GM23338 (cell line): ENCODE data around the gene STK24. TPM values are rescaled to one million over a fixed set of nuclear protein-coding genes. Genes with fewer than 3 reads are reported as not detected.
A peak's percentile ranks its signal among the peaks of the same experiment; 100 is the strongest.

Experiments used
- ATAC-seq: fragments of 200-7000 bp; cut with Tn5 transposase; 3 replicates; pipeline ENCODE4 v1.9.1; 2020
- DNase-seq: peaks from one replicate; pipeline ENCODE4 v3.0.0-alpha.2; 2015; ENCODE audit warnings: low spot score
- H2AFZ ChIP-seq: fragments of 200-600 bp; sonication (generic); 2 replicates; pipeline ENCODE4 v1.8.0; 2016; ENCODE audit warnings: antibody characterized with exemption, mild to moderate bottlenecking, moderate library complexity
- H3F3A ChIP-seq: fragments of 200-600 bp; sonication (generic); replicated peaks from 2 replicates; pipeline ENCODE4 v1.8.0; 2017; ENCODE audit warnings: antibody characterized with exemption, mixed run types, low read depth
- H3K27ac ChIP-seq: fragments of 200-600 bp; sonication (generic); 2 replicates; pipeline ENCODE4 v1.6.1; 2016; ENCODE audit warnings: low read depth
- H3K27me3 ChIP-seq: fragments of 200-600 bp; sonication (generic); 2 replicates; pipeline ENCODE4 v1.8.0; 2016; ENCODE audit warnings: mild to moderate bottlenecking, mixed run types, moderate library complexity; ENCODE audit not compliant: insufficient read depth
- H3K36me3 ChIP-seq: fragments of 200-600 bp; sonication (generic); 2 replicates; pipeline ENCODE4 v1.8.0; 2016; ENCODE audit warnings: mild to moderate bottlenecking; ENCODE audit not compliant: insufficient read depth
- H3K4me1 ChIP-seq: fragments of 200-600 bp; sonication (generic); 2 replicates; pipeline ENCODE4 v1.8.0; 2016; ENCODE audit warnings: mild to moderate bottlenecking, moderate library complexity; ENCODE audit not compliant: insufficient read depth
- H3K4me2 ChIP-seq: fragments of 200-600 bp; sonication (generic); 2 replicates; pipeline ENCODE4 v1.7.1; 2017; ENCODE audit warnings: mixed run types
- H3K4me3 ChIP-seq: fragments of 200-600 bp; sonication (generic); 2 replicates; pipeline ENCODE4 v1.6.1; 2016; ENCODE audit warnings: mixed run types
- H3K79me2 ChIP-seq: fragments of 200-600 bp; sonication (generic); replicated peaks from 2 replicates; pipeline ENCODE4 v1.8.0; 2017; ENCODE audit warnings: mild to moderate bottlenecking; ENCODE audit not compliant: insufficient read depth
- H3K9me2 ChIP-seq: fragments of 200-600 bp; sonication (generic); 2 replicates; pipeline ENCODE4 v1.8.0; 2017; ENCODE audit not compliant: insufficient read depth
- H4K20me1 ChIP-seq: fragments of 200-600 bp; sonication (generic); replicated peaks from 2 replicates; pipeline ENCODE4 v1.8.0; 2017; ENCODE audit warnings: mild to moderate bottlenecking; ENCODE audit not compliant: insufficient read depth
- H3K27ac Mint-ChIP-seq: 2 replicates; pipeline ENCODE4 v1.8.0; 2020; ENCODE audit warnings: inconsistent platforms, mild to moderate bottlenecking, moderate library complexity, mixed read lengths
- H3K27me3 Mint-ChIP-seq: 3 replicates; pipeline ENCODE4 v1.8.0; 2022; ENCODE audit warnings: low read depth, mild to moderate bottlenecking, moderate library complexity, mixed read lengths, inconsistent platforms; ENCODE audit not compliant: insufficient read depth, poor library complexity
- H3K36me3 Mint-ChIP-seq: 3 replicates; pipeline ENCODE4 v1.8.0; 2021; ENCODE audit warnings: low read depth, mild to moderate bottlenecking, inconsistent platforms, moderate library complexity, mixed read lengths
- H3K4me1 Mint-ChIP-seq: 3 replicates; pipeline ENCODE4 v1.8.0; 2020; ENCODE audit warnings: mild to moderate bottlenecking, inconsistent platforms, mixed read lengths
- H3K4me3 Mint-ChIP-seq: 3 replicates; pipeline ENCODE4 v1.8.0; 2021; ENCODE audit warnings: moderate library complexity, mild to moderate bottlenecking, inconsistent platforms, mixed read lengths
- H3K9me3 Mint-ChIP-seq: 3 replicates; pipeline ENCODE4 v1.8.0; 2020; ENCODE audit warnings: moderate library complexity, mild to moderate bottlenecking, inconsistent platforms, mixed read lengths
- CREB1 ChIP-seq: fragments of 250-450 bp; sonication (Bioruptor Pico); IDR thresholded peaks from 2 replicates; pipeline ENCODE4 v1.5.0; 2020; ENCODE audit warnings: low read depth, mild to moderate bottlenecking, moderate library complexity
- EZH2 ChIP-seq: fragments of 200-600 bp; sonication (generic); IDR thresholded peaks from one replicate; pipeline ENCODE4 v1.8.0; 2017; ENCODE audit warnings: antibody characterized with exemption, mild to moderate bottlenecking, low read depth; ENCODE audit not compliant: unreplicated experiment
- JUNB ChIP-seq: IDR thresholded peaks from one replicate; pipeline ENCODE4 v1.6.1; 2016; ENCODE audit warnings: antibody characterized with exemption; ENCODE audit not compliant: unreplicated experiment
- NANOG ChIP-seq: IDR thresholded peaks from 2 replicates; pipeline ENCODE4 v1.6.1; 2016; ENCODE audit warnings: antibody characterized with exemption, borderline replicate concordance
- POLR2AphosphoS5 ChIP-seq: IDR thresholded peaks from 2 replicates; pipeline ENCODE4 v1.6.1; 2016; ENCODE audit warnings: antibody characterized with exemption, low read depth
- ZNF114 ChIP-seq: fragments of 250-450 bp; sonication (Bioruptor Pico); IDR thresholded peaks from 2 replicates; pipeline ENCODE4 v1.5.0; 2020; ENCODE audit warnings: mild to moderate bottlenecking, moderate library complexity
- ZNF331 ChIP-seq: fragments of 250-450 bp; sonication (Bioruptor Pico); IDR thresholded peaks from 2 replicates; pipeline ENCODE4 v1.5.0; 2020; ENCODE audit warnings: low read depth, mild to moderate bottlenecking, moderate library complexity
- polyA plus RNA-seq: library from polyadenylated mRNA; unstranded; fragments of >200 nt; fragmentation: Nextera tagmentation; extraction: Ambion mirVana; gene quantifications from 2 replicates; pipeline ENCODE4 v1.2.1, GENCODE V29; 2016
- total RNA-seq: library from RNA; depleted of rRNA; stranded (reverse); fragments of >200 nt; shearing (Covaris generic); gene quantifications from 2 replicates; pipeline ENCODE4 v1.2.3, GENCODE V29; 2014
- TF ChIP-seq, protein P1 (sequence below), 2 experiments: fragments of 200-600 bp in 1 of 2; sonication (generic) in 1 of 2; conservative IDR thresholded peaks; 2 replicates each; pipeline versions ENCODE4 v1.5.1 to v1.6.1; 2016 to 2017; ENCODE audit warnings: antibody characterized with exemption in 2 of 2, low read depth in 2 of 2, mild to moderate bottlenecking in 2 of 2, moderate library complexity in 1 of 2
- TF ChIP-seq, protein P2 (sequence below): IDR thresholded peaks from one replicate; pipeline ENCODE4 v1.6.1; 2018; ENCODE audit warnings: antibody characterized with exemption; ENCODE audit not compliant: unreplicated experiment

Gene STK24
- total and polyA plus RNA-seq, 2 experiments from 2014 or later: 56.5 to 144 TPM

DNA sequence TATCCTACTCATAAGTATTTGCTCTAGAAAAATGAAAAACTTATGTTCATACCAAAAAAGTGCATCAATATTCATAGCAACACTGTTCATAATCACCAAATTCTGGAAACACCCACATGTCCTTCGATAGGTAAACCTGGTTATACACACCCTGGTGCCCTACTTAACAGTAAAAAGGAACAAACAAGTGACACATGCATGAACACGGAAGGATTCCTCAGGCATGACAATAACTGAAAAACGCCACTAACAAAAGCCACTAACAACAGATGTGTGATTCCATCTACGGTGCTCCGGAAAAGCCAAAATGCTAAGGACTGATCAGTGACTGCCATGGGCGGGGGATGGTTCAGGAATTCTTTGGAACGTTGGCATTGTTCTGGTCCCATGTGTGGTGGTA is 65.5 kb downstream of the STK24 start:
- H3K4me3 ChIP-seq: no peak overlapping the region
- no peak for DNase-seq
- peak overlapping the region; percentile 47; the same call in 1 of the 2 replicates for H3K27ac Mint-ChIP-seq
- no peak overlapping the region for H3K4me2 ChIP-seq
- H3F3A ChIP-seq: no peaks in the 10 kb centered on the region
- peaks cover 56% of the 10 kb centered on the region for H3K4me1 Mint-ChIP-seq
- peaks cover 42% of the 10 kb centered on the region for H4K20me1 ChIP-seq
- no peaks in the 10 kb centered on the region for H3K27me3 Mint-ChIP-seq
- no peak overlapping the region for H3K4me3 Mint-ChIP-seq
- peaks cover 4% of the 10 kb centered on the region; the same call in 2 of the 3 replicates for H3K36me3 Mint-ChIP-seq
- ATAC-seq: no peak
- H2AFZ ChIP-seq: no peak overlapping the region
- no peaks in the 10 kb centered on the region for H3K36me3 ChIP-seq
- no peaks in the 10 kb centered on the region for H3K9me2 ChIP-seq
- H3K27ac ChIP-seq: no peak overlapping the region
- H3K79me2 ChIP-seq: peaks cover 98% of the 10 kb centered on the region
- H3K9me3 Mint-ChIP-seq: no peaks in the 10 kb centered on the region
- peaks cover 37% of the 10 kb centered on the region for H3K4me1 ChIP-seq
- TF ChIP-seq ZNF331 (CRISPR knock-in tag) (no peak), POLR2AphosphoS5 (no peak), EZH2 (no peak), CREB1 (CRISPR knock-in tag) (no peak)
- TF ChIP-seq, protein P1, sequence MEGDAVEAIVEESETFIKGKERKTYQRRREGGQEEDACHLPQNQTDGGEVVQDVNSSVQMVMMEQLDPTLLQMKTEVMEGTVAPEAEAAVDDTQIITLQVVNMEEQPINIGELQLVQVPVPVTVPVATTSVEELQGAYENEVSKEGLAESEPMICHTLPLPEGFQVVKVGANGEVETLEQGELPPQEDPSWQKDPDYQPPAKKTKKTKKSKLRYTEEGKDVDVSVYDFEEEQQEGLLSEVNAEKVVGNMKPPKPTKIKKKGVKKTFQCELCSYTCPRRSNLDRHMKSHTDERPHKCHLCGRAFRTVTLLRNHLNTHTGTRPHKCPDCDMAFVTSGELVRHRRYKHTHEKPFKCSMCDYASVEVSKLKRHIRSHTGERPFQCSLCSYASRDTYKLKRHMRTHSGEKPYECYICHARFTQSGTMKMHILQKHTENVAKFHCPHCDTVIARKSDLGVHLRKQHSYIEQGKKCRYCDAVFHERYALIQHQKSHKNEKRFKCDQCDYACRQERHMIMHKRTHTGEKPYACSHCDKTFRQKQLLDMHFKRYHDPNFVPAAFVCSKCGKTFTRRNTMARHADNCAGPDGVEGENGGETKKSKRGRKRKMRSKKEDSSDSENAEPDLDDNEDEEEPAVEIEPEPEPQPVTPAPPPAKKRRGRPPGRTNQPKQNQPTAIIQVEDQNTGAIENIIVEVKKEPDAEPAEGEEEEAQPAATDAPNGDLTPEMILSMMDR (conservative IDR thresholded peaks at IDR 0.05; ENCODE audit: low read depth in 2 of 2): no peak
- TF ChIP-seq, protein P2, sequence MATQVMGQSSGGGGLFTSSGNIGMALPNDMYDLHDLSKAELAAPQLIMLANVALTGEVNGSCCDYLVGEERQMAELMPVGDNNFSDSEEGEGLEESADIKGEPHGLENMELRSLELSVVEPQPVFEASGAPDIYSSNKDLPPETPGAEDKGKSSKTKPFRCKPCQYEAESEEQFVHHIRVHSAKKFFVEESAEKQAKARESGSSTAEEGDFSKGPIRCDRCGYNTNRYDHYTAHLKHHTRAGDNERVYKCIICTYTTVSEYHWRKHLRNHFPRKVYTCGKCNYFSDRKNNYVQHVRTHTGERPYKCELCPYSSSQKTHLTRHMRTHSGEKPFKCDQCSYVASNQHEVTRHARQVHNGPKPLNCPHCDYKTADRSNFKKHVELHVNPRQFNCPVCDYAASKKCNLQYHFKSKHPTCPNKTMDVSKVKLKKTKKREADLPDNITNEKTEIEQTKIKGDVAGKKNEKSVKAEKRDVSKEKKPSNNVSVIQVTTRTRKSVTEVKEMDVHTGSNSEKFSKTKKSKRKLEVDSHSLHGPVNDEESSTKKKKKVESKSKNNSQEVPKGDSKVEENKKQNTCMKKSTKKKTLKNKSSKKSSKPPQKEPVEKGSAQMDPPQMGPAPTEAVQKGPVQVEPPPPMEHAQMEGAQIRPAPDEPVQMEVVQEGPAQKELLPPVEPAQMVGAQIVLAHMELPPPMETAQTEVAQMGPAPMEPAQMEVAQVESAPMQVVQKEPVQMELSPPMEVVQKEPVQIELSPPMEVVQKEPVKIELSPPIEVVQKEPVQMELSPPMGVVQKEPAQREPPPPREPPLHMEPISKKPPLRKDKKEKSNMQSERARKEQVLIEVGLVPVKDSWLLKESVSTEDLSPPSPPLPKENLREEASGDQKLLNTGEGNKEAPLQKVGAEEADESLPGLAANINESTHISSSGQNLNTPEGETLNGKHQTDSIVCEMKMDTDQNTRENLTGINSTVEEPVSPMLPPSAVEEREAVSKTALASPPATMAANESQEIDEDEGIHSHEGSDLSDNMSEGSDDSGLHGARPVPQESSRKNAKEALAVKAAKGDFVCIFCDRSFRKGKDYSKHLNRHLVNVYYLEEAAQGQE: no peak
- H3K27me3 ChIP-seq: no peaks in the 10 kb centered on the region

DNA sequence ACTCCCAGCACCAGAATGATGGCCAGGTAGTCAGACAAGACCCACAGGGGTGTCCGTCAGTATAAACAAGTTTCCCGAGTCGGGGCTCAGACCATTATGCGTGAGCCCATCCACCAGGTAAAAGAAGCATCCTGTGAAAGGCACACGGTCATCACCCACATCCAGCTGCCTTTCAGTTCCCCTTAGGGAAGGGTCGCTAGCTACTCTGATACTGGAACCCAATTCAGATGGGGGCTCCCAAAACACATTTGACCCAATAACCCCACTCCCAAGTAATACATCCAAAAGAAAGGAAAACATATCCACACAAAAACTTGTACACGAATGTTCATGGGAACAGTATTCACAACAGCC is 66.8 kb downstream of the STK24 start:
- peaks cover 98% of the 10 kb centered on the region for H3K79me2 ChIP-seq
- H3K4me2 ChIP-seq: no peak overlapping the region
- no peak overlapping the region for H2AFZ ChIP-seq
- no peaks in the 10 kb centered on the region for H3F3A ChIP-seq
- H3K27ac Mint-ChIP-seq: no peak overlapping the region
- no peaks in the 10 kb centered on the region for H3K9me3 Mint-ChIP-seq
- H3K9me2 ChIP-seq: no peaks in the 10 kb centered on the region
- peaks cover 58% of the 10 kb centered on the region for H3K4me1 Mint-ChIP-seq
- no peaks in the 10 kb centered on the region for H3K36me3 ChIP-seq
- no peak for ATAC-seq
- no peak for DNase-seq
- H3K27me3 ChIP-seq: no peaks in the 10 kb centered on the region
- no peak overlapping the region; the same call in 1 of the 2 replicates for H3K27ac ChIP-seq
- peaks cover 45% of the 10 kb centered on the region for H4K20me1 ChIP-seq
- no peak overlapping the region for H3K4me3 ChIP-seq
- H3K27me3 Mint-ChIP-seq: no peaks in the 10 kb centered on the region
- no peak overlapping the region for H3K4me3 Mint-ChIP-seq
- H3K4me1 ChIP-seq: peaks cover 43% of the 10 kb centered on the region
- peaks cover 3% of the 10 kb centered on the region; the same call in 1 of the 3 replicates for H3K36me3 Mint-ChIP-seq
- TF ChIP-seq POLR2AphosphoS5: no peak
- TF ChIP-seq, protein P2: no peak
- no peak for TF ChIP-seq ZNF114 (CRISPR knock-in tag)
- TF ChIP-seq JUNB: no peak
- TF ChIP-seq NANOG: no peak
